HG03060 (cell line): ENCODE measurements around the gene FGF1.

Experiments used
- ATAC-seq: cut with Tn5 transposase; IDR thresholded peaks from one replicate; pipeline ENCODE4 v1.9.1; 2021; ENCODE audit warnings: low read depth, moderate number of reproducible peaks; ENCODE audit not compliant: unreplicated experiment

Gene FGF1

GRCh38 chr5:142617416-142618129 lies 68.3 kb downstream of the FGF1 start:
- no peak for ATAC-seq

GRCh38 chr5:142615948-142616347 lies 69.9 kb downstream of the FGF1 start:
- no peak for ATAC-seq

DNA sequence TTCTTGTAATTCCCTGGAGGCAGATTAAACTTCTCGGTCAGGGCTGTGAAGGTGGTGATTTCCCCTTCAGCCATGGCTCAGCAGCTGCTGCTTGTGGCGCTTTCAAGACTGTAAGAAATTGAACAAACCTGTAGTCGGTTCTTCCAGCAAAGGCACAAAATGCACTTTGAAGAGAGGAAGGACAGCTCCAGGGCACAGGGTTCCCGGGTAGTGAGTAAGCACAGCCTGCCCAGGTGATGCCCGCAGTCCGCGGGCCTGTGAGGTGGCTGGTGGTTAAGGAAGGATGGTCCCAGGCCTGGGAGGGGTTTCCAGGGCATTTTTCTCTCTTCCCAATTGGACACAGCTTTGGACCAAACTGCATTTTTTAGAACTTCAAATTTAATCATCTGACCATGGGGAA lies 71.8 kb downstream of the FGF1 start:
- ATAC-seq: no peak

- ATAC-seq: no peak
Observed at GRCh38 chr5:142613271-142613671, 72.6 kb downstream of the FGF1 start.

- no peak for ATAC-seq
Observed at GRCh38 chr5:142612494-142613270, 73.2 kb downstream of the FGF1 start.

GRCh38 chr5:142611154-142611553 lies 74.7 kb downstream of the FGF1 start:
- ATAC-seq: no peak

- ATAC-seq: no peak
Observed at GRCh38 chr5:142610176-142611001, 75.5 kb downstream of the FGF1 start.

- no peak for ATAC-seq
Observed at GRCh38 chr5:142609142-142609541, 76.7 kb downstream of the FGF1 start.

DNA sequence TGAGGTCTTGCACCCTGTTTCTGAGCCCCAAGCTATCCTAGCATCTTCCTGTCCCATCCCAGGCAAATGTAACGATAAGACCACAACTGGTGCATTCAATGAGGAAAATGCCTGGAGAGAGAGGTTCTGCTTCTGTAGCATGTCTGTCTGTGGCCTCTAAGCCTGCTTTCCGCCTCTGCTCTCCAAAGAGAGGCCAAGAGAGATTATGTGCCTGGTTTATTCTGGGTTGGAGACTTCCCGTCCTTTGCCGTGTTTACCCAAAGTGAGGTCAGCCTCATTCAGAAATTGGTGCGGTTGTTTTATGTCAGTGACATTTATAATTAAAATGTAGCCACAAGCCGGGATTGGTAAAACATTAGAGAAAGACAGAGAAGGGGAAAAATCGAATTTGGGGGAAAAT lies 77.8 kb downstream of the FGF1 start:
- no peak for ATAC-seq

DNA sequence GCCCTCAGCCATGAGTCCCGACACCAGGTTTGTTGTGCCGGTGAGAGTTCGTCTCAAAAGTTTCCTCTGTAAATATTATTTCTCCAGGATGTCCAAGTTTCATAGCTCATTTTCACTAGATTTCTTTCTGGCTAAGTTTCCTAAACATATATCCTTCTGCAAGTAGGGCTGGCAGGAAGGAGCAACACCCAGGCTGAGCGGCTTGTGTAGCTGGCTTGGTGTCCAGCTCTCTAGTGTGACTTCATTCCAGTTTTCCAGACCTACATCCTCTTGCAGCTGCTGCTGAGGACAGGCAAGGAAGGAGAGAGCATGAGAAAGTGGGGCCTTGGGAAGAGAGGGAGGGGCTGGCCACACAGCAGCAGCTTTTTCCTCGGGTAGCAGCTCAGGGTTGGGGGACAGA lies 80.3 kb downstream of the FGF1 start:
- no peak for ATAC-seq

GRCh38 chr5:142602720-142603245 lies 83.1 kb downstream of the FGF1 start:
- ATAC-seq: no peak

- no peak for ATAC-seq
Observed at GRCh38 chr5:142601432-142601831, 84.5 kb downstream of the FGF1 start.

- no peak for ATAC-seq
Observed at GRCh38 chr5:142600611-142601358, 85.1 kb downstream of the FGF1 start.

DNA sequence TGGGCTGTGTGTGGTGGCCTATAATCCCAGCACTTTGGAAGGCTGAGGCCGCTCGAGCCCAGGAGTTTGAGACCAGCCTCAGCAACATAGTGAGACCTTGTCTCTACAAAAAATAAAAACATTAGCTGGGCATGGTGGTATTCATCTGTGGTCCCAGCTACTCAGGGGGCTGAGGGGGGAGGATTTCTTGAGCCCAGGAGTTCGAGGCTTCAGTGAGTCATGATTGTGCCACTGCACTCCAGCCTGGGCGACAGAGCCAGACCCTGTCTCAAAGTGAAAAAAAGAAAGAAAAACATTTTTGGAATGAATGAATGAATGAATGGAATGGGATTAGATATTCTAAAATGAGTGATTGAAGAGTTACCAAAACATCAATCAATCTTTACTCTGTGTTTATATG lies 85.8 kb downstream of the FGF1 start:
- no peak for ATAC-seq

- ATAC-seq: no peak
Observed at GRCh38 chr5:142598338-142598700, 87.6 kb downstream of the FGF1 start.

DNA sequence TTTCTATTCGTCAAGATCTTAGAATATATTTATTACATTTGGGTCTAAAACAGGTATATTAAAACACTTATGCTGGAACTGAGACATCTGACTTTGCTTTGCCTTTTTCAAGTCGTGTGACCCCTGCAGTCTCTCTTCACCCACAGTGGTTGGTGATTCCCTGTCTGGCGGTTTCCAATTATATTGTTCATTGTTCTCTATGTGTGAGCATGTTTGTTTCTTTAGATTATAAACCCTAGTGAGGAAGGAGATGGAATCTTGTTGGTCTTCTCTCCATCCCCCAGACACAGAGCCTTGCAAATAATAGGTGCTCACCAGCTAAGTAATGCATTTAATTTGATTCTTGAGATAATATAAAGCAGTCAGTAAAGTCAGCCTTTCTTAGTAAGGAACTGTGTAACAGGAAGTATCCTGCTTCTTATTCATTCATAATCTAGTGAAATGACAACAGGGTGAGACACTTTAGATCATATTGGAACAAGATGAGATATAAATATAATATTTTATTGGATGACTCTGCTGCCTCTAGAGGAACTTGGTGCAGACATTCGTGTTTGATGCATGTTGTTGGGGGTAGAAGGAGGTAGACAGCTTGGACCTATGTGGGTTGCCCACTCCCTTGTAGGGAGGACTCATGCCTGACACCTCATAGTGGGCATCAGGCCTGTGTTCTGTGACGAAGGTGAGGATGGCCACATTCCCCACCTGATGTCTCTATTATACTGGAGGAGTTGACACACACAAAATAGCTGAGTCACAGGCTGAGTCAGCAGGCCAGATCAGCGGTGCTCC lies 88.1 kb downstream of the FGF1 start:
- ATAC-seq: no peak

DNA sequence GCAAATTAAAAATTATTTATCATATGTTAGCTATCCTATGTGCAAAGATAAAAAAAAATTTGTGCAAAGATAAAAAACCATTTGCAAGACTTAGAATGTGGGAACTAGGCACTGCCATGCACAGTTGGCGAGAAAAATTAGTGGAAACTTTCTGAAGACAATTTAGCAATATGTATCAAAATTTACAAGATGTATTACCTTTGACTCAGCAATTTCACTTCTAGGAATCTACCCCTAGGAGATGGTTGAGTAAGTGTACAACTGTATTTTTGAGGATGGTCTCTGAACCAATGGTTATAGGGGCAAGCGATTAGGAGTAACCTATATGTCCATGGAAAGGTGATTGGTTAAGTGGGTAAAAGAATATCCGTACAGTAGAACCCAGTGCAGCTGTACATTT lies 88.9 kb downstream of the FGF1 start:
- no peak for ATAC-seq

DNA sequence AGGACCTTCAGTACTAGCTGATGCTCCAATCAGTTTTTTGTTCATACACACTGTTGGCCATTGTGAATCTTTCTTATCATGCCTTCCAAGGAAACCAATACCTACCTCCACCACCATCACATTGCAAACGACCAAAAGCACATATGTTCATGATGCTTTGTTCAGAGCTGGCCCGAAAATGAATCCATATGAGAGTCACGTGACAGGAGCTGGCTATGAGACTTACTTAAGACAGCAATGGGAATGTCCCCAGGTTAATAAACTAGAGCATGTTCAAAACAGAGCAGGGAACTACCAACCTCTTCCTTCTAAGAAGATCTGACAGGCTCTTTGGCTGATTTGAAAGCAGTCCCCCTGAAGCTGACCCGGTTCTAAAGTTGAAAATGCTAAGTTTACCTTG lies 93.5 kb downstream of the FGF1 start:
- ATAC-seq: no peak

DNA sequence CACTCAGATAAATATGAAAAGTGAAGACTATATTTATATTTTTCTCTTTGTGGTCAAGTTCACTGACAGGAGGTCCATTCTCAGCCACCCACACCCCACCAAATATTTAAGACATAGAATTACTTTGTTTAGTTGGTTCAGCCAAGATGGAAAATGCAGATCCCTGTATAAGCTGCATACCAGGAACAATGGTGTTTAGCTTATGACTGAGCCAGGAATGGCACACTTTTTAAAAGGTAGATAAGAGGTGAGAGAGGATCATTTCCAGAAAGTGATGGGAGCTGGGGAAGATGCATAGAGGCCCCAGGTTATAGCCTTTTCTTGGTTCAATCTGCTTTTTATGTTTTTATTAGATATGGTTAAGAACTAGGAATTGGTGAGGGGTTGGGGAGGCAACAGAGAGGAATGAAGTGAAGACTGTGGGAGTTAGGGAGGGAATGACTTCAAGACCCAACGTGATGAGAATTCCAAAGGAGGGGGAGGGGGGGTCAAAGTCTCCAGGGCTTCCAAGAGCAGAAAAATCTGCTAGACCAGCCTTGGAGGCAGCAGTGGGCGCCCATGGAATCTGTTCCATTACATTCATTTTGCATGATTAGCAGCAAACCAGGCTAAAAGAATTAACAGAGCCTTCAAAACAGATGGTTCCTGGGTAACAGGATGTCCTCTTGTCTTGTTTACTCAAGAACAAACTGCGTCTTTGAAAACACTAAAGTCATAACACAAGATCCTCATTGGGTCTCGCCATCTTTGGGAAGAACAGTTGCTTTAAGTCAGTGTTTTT lies 95.2 kb downstream of the FGF1 start:
- no peak for ATAC-seq
